ENCODE data around the gene C18orf63.

DNA sequence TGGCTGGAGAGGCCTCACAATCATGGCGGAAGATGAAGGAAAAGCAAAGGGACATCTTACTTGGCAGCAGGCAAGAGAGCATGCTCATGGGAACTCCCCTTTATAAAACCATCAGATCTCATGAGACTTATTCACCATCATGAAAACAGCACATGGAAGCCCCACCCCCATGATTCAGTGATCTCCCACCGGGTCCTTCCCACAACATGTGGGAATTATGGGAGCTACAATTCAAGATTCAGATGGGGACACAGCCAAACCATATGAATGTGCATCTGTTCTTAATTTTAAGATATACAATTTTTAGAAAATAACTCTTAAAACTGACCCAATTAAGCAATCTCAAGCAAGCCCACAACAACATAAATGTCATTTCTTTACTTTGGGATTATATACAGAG is 12.6 kb downstream of the C18orf63 start:
- TF ChIP-seq POLR2AphosphoS5 (IDR thresholded peaks at IDR 0.05; ENCODE audit: borderline replicate concordance, low read depth, low read length) (no peak), EZH2 (IDR thresholded peaks at IDR 0.05) (no peak), FOXP2 (optimal IDR thresholded peaks at IDR 0.05; ENCODE audit: control extremely low read depth, extremely low read length, insufficient read depth) (no peak)

Measured in SK-N-MC (cell line).